Fibroblast of skin of left biceps (primary cell): ENCODE data around the gene INSL4.

Experiments used
- DNase-seq, 2 experiments: peaks; one replicate each; pipeline ENCODE4 v3.0.0-alpha.2; 2013; ENCODE audit warnings: low read depth in 2 of 2

The INSL4 gene

DNA sequence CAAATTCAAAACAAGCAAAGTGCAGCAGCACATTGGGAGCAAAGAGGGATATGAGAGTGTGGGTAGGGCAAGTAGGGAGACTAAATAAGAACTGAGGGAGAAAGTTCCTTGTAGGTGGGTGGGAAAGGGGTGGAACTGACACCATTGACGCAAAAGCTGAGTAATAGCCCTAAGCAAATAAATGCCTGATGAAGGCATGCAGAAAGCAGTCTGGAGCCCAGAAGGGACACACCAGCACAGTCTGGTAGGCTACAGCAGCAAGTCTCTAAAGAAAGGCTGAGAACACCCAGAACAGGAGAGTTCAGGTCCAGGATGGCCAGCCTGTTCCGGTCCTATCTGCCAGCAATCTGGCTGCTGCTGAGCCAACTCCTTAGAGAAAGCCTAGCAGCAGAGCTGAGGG lies at the start of gene INSL4:
INSL4 (plus strand) TSS at position 208 of the 400 bp plus-strand sequence; CDS start at position 313, 105 bp downstream.
- no peak for DNase-seq

DNA sequence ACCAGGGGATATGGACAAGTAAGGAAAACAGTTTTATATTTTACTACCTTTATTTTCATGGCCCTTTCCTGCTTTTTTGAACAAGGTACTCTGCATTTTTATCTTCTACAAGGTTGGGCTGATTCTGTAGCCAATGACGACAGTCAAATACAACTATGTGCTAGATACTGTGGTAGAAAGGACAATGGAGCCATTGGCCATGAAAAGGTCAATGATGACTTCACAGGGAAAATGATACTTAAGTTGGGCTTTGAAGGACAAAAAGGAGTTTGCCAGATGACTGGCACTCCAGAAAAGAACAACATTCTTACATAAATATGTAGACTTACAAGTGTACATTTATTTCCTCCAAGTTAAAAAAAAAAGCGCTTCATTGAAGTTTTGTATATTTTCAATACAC lies 46.4 kb upstream of the INSL4 start:
- DNase-seq = no peak

DNA sequence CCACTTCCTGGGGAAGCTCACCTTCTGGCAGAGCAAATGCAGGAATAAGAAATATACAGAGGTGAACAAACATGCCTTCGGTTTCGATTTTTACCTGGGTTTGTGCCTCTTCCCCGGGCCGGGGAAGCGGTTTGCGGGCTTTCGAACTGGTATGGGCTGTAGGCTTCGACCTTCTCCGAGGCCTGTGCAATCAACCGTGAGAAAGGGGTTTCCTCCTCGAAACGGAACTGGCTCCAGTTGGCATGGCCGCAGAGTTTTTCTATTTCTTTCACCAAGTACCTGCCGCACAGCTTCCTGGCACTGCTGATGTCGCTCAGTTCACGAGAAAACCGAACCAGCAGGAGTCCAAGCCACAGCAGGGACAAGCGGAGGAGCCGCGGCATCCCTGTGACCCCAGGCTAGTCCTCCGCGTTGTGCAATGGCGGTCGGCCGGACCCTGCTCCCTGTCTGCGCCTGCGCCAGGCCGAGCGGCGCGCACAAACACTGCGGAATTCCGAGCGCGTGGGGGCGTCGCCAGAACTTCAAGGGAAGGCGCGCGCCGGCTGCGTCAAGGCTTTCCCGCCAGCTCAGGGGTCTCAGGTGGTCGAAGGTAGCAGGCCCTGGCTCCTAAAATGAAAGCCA lies 45.9 kb upstream of the INSL4 start, which contains the start of gene INSL6:
INSL6 (minus strand) TSS at position 420 of the 621 bp plus-strand sequence; CDS start at position 383, 37 bp downstream.
- no peak for DNase-seq

DNA sequence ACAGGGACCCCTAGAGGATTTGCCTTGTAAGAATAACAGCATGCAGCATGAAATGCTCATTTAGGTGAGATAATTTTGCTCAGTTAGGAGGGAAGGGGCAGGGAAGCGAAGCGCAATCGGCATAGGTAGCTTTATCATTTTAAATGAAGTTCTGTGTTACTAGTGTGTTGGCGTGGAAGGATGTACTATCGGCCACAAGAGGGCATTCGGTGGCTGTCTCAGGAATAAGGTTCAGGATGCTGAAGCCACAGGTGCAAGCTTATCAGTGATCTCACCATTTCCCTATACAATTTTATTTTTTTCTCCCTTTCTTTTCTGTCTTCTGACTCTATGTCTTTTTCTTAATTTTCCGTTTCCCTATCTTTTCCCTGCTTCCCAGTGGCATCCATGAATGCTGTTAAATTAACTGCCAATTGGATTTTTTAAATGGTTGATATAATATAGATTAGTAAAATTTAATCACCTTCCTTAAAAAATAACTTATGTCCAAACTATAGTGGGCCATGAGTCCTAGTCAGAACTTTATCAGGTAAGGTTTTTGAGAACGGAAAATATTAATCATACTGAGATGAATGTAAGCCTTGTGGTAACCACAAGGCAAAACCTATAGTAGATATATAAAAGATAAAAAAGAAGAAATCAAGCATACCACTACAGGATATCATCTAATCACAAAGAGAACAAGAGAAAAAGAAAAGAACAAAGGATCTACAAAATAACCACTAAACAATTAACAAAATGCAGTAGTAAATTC lies 44.6 kb upstream of the INSL4 start:
- DNase-seq = peak; percentile 12 to 13

DNA sequence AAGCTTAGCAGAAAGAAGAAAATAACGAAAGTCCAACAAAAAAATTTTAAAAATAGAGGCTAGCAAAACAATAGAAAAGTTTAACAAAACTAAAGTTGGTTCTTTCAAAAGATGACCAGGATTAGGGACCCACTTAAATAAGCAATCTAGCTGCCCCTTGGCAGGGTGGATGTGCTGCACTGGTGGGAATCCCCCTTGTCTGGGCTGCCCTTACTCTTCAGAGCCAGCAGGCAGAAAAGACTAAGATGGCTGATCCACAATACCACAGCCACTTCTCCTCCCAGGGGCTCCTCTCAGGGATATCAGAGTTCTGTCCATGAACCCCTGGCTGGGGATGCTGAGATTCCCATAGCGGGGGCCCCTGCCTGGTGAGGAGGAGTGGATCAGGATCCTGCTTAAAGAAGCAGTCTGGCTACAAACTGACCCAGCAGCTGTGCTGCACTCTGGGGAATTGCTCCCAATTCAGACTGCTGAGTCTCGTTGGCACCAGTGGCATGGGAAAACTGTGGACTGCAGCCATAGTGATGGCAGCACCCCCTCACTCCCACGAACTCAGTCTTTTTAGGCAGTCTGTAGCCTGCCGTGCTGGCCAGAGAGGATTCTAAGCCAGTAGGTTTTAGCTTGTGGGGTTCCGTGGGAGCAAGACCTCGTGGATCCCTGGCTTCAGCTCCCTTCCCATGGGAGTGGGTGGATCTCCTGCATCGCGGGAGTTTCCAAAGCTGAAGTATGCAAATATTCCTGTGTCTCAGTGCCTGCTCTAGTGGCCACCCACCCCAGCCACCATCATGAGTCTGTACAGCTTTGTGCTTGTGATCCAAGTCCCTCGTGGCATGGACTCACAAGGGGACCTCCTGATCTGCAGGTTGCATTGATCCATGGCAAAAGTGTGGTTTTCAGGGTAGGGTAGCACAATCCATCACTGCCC lies 42.9 kb upstream of the INSL4 start:
- no peak for DNase-seq

DNA sequence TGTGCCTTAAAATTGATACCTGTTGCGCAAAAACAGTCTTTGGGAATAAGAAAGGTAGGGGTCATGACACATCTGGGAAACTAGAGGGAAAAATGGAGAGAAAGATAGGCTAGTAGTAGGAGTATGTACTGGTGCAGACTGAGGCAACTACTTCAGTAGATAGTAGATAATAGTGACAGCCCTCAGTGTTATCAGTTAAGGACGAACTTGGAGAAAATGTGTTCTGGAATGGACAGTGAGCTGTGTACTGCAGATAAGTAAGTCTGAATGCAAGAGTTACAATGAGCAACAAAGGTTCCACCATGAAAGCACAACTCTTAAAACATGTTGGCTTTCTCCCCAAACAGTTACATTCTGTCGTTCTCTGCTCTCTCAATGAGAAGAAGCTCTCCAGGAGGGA lies 39.2 kb upstream of the INSL4 start:
- DNase-seq = no peak

DNA sequence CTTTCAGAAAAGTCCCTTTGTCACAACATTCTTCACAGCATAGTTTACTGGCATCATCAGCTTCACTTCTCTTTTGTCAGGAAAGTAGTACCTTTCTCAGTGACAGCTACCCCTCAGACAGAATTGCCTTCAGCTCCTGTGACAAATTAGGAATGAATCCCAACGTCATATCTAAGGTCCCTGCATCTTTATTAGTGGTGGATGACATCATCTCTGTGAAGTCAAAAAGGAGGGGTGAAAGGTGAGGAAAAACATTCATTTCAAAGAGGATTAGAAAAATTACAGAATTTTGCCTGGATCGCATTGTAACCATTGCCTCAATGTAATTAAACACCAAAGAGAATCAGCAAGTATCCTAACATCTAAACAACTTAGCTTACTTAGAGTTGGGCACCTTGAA lies 37.9 kb upstream of the INSL4 start:
- DNase-seq = no peak

DNA sequence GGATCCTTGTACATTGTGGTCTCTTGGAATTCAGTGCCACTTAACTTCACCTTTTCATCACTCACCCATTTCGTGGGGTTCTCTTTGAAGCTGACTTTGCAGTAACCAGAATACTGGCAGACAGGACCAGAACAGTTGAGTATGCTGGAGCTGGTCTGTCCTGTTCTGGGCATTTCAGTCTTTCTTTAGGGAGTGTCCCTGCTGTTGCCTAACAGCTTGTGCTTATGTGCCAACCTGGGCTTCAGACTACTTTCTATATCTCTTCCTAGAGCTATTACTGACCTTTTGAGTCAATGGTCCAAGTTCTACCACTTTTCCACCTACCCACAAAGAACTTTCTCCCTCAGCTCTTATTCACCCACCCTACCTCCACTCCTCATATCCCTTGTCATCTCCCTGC lies 35.8 kb upstream of the INSL4 start:
- no peak for DNase-seq

DNA sequence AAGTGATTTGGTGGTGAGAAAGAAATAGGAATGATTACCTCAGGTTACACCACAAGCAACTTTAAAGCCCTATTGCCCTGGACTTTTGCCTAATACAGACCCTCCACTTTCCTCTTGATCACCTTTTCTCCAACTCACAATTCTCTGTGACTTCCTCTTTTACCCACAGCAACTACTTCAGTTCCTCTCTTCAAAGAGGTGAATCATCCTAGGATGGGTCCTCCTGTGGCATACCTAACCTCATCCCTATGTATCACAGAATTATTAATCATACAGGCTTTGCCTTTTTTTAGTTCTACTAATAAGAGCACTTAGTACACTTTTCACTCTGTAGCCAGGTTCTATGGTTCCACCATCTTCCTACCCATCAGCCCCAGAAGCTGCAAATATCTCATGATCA lies 26.1 kb upstream of the INSL4 start:
- DNase-seq = no peak

DNA sequence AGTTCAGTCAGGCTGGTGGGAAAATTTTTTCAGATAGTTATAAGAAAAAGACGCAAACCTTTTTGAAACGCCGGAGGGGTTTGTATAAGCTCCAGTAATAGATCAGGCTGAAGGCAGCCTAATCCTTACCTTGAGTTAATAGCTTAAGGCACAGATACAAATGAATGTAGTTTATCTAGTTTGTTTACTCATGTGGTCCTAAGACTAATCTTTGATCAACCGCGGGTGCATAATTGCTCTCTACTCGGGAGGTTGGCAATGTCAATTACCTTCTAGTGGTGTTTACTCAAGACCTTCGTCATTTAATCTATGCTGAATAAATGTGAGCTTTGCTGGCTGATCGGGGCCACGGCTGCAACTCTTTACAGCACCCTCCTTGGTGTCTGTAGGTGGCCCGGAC lies 665 bp upstream of the INSL4 start:
- DNase-seq = no peak

DNA sequence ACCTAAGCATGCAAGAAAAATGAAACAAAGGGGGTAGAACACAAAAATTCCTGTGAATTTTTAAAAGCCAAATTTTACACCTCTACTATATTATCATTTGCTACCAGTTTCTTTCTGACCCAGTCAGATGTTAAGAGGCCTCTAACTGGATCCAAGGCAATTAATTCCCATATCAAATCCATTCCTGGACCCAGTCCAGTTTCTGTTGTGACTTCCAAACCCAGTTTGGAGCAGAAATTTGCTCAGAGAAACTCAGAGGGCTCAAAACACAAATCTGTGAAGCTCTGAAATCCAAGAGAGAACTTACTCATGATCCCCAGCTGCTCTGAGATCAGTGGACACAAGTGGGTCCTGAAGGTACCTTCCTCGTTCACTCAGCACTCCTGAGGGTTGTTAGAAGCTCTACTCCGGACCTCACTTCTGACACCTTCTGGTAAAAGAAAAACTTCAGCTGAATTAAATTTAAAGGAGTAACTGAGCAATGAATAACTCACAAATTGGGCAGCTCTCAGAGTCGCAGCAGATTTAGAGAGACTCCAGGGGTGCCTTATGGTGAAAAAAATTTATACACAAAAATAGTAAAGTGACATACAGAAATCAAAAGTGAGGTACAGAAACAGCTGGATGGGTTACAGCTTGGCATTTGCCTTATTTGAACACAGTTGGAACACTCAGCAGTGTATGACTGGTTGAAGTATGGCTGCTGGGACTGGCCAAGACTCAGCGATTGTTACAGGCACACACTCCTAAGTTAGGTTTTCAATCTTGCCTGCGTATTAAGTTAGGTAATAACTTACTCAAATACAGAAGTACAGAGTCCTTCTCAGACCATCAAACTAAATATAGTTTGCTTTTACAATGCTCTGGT lies 32.4 kb downstream of the INSL4 start:
- DNase-seq = no peak

DNA sequence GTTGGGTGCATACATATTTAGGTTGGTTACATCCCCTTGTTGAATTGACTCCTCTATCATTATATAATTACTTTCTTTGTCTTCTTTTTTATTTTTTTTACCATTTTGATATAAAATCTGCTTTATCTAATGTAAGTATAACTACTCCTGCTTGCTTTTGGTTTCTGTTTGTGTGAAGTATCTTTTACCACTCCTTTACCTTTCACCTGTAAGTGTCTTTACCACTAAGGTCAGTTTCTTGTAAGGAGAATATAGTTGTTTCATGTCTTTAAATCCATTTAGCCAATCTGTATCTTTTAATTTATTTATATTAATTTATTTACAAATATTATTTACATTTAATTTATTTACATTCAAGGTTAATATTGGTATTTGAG lies 33.0 kb downstream of the INSL4 start:
- DNase-seq = no peak

DNA sequence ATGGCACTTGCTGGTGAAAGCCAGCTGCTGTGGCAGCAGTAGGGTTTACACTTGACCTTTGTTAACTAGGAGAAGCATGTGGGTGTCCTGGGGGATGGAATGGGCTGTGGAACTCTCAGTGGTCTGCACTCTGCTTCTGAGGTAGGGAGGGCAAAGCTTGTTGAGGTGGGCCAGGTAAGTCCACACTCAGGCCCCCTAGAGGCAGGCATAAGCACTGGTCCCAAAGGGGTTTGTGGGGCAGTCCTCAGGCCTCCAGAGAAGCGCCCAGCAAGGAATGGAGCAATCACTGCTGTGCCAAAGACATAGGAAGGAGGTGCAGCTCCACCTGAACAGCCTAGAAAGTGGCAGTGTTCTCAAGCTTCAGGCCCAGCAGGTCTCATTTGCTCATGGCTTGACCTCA lies 34.7 kb downstream of the INSL4 start:
- no peak for DNase-seq

DNA sequence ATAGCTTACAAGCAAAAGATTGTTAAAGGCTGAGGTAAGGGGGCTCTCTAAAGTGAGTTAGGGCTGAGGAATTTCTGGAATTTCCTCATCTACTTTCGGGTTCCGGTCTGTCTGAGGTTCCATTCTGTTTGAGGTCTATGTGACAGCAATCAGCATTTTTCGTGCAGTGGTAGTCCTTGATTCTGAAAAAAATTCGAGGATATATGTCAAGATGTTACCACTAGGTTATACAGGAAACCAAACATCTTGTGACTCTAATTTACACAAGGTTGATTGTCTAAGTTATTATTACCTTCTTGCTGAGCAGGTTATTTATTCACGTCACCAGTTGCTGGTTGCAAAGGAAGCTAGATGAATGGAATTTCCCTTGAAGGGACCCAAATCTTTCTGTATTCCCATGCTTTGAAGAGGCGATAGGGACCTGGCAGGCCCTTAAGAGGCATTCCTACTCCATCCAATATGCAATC lies 38.1 kb downstream of the INSL4 start:
- DNase-seq = peak; percentile 26 to 39

DNA sequence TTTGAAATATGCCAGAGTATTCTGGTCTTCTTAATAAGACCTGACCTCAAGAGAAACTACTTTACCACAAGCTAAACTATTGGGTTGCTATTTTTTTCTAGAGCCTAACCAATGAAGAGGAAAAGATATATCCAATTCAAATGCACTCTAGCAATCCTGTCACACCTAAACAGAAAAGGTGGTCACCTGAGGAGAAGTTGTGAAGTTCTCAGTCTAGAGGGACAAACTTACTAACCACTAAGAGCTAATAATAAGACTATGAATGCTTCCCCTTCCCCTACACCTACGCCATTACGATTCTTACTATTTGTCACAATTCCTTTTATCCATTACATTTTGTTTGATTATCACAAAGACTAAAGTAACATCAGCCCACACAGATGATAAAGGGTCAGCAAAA lies 43.6 kb downstream of the INSL4 start:
- DNase-seq = no peak

DNA sequence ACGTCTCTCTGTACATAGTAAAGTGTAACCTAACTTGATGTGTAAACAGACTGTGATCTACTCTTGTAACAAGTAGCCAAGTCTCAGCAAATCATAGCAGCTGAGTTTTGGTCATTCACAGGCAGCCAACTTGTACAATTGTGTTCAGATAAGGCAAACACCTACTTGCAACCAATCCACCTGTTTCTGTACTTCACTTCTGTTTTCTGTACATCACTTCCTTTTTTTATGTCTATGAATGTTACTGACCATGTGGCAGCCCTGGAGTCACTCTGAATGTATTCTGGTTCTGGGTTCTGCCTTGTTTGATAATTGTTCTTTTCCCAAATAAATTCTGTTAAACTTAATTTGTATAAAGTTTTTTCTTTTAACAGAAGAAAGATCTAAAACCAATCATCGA lies 47.3 kb downstream of the INSL4 start:
- no peak for DNase-seq
